ENCODE data around the gene PALB2.

The PALB2 gene

DNA sequence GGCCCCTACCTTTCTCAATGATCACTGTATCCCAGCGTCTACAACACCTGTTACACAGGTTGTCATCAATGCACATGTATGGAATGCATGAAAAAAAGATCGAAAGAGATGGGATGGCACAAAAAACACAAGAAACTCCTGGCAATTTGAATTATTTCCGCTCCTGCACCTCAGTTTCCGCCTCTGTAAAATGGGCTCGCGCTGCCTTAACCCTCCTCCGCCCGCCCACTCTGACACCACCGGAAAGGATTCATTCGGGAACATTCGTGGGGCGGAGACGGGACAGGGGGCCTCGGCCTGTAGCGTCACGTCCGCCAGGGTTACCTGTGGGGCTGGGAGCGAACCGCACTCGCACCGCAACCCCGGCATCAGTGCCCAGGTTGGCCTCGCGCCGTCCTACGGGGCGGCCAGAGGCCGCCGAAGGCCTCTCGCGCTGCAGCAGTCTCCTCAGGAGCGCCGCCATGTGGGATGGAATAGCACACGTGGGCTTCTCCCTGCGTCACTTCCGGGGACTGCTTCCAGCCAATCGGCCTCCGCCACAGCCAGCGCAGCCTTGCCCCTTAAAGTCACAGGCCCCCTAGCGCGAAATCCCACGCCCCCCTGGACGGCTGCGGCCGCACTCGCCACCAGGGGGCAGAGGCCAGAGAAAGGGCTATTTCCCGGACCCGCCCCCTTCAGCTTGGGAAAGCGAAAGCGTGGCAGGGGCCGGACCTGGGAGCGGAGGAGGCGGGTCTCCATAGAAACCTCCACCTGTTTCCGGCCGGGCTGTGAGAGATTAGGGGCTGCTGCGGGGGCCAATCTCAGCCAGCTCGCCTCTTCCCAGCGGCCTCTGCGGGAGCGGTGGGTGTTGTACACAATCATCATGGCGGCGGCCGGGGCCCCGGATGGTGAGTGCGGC is 84.0 kb downstream of the PALB2 start, which contains the start of the genes EARS2 and UBFD1:
Gene EARS2, minus strand, starts transcription at position 470 of the 898 bp plus-strand sequence. Its CDS starts 7 bp downstream, at position 463.
Gene UBFD1, plus strand, starts transcription at position 847 of the 898 bp plus-strand sequence. Its CDS starts 16 bp downstream, at position 863.
- peak; percentile 62 to 100 (median 96) for DNase-seq

DNA sequence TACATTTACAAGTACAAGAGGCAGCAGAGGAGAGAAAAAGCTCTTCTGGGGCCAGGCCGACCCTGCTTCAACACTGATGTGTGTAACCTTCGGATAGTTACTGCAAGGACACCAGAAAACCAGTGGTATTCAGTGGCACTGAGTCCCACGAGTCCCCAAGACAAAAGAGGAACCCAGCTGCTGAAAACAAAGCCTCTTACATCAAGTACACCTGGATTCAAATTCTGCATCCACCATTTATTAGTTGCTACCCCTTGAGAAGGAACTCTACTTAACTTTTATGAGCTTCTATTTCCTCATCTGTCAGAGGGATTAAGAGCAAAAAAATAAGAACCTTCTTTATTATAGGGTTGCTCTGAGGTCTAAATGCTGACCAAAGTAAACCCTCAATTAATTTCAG is 86.6 kb downstream of the PALB2 start:
- DNase-seq = no peak
